Fibroblast of lung (primary cell): ENCODE results near the gene GDPD4. TPM values are rescaled to one million over a fixed set of nuclear protein-coding genes. Genes with fewer than 3 reads are reported as not detected.

Experiments
- DNase-seq, 2 donors: peaks; one replicate each; pipeline versions ENCODE4 v3.0.0 to v3.0.0-alpha.2; 2010; ENCODE audit warnings: low read depth in 2 of 2
- H2AFZ ChIP-seq: 2 replicates; pipeline ENCODE4 v1.5.1; 2012; ENCODE audit warnings: low read length, control low read depth, inconsistent platforms
- H3K27ac ChIP-seq: 2 replicates; pipeline ENCODE4 v1.5.1; 2011; ENCODE audit warnings: low read length, control low read depth; ENCODE audit not compliant: insufficient read depth
- H3K27me3 ChIP-seq: 2 replicates; pipeline ENCODE4 v1.5.1; 2011; ENCODE audit warnings: mild to moderate bottlenecking, low read length; ENCODE audit not compliant: control insufficient read depth, insufficient read depth
- H3K36me3 ChIP-seq: 2 replicates; pipeline ENCODE4 v1.5.1; 2011; ENCODE audit warnings: low read length; ENCODE audit not compliant: control insufficient read depth, insufficient read depth
- H3K4me1 ChIP-seq: 2 replicates; pipeline ENCODE4 v1.5.1; 2011; ENCODE audit warnings: low read length; ENCODE audit not compliant: control insufficient read depth, insufficient read depth; ENCODE audit errors: extremely low read depth
- H3K4me2 ChIP-seq: 2 replicates; pipeline ENCODE4 v1.5.1; 2011; ENCODE audit warnings: low read length, control low read depth; ENCODE audit not compliant: insufficient read depth; ENCODE audit errors: extremely low read depth
- H3K4me3 ChIP-seq, 4 experiments: fragments of 200-600 bp in 1 of 4; sonication (generic) in 1 of 4; replicated peaks in 1 of 4; 2 replicates each; pipeline ENCODE4 v1.5.1; 2011 to 2016; ENCODE audit warnings: low read length in 4 of 4, low read depth in 3 of 4, mild to moderate bottlenecking in 3 of 4, control low read depth in 2 of 4, inconsistent platforms in 1 of 4, mixed read lengths in 1 of 4; ENCODE audit not compliant: insufficient read depth in 1 of 4; ENCODE audit errors: control extremely low read depth in 1 of 4
- H3K79me2 ChIP-seq: 2 replicates; pipeline ENCODE4 v1.5.1; 2012; ENCODE audit warnings: mild to moderate bottlenecking, low read length, inconsistent platforms; ENCODE audit not compliant: control insufficient read depth, insufficient read depth
- H3K9ac ChIP-seq: 2 replicates; pipeline ENCODE4 v1.5.1; 2011; ENCODE audit warnings: mild to moderate bottlenecking, low read length, control low read depth; ENCODE audit not compliant: insufficient read depth
- H3K9me3 ChIP-seq: 2 replicates; pipeline ENCODE4 v1.5.1; 2012; ENCODE audit warnings: low read depth, low read length; ENCODE audit not compliant: control insufficient read depth, insufficient read depth
- H4K20me1 ChIP-seq: 2 replicates; pipeline ENCODE4 v1.5.1; 2011; ENCODE audit warnings: low read length; ENCODE audit not compliant: control insufficient read depth, insufficient read depth; ENCODE audit errors: extremely low read depth
- CTCF ChIP-seq, 2 donors: IDR thresholded peaks in 1 of 2; conservative IDR thresholded peaks in 1 of 2; 1 replicate in 1 of 2; 2 replicates in 1 of 2; pipeline ENCODE4 v1.5.1; 2011 to 2012; ENCODE audit warnings: low read length in 2 of 2, control low read depth in 1 of 2, inconsistent platforms in 1 of 2, low read depth in 1 of 2, mild to moderate bottlenecking in 1 of 2
- EZH2 ChIP-seq: IDR thresholded peaks from 2 replicates; pipeline ENCODE4 v1.5.1; 2012; ENCODE audit warnings: low read length, control low read depth, mild to moderate bottlenecking; ENCODE audit errors: missing control alignments
- polyA plus RNA-seq, 2 donors: library from polyadenylated mRNA; depleted of rRNA in 1 of 2; stranded (reverse) in 1 of 2; unstranded in 1 of 2; fragments of >200 nt; gene quantifications; 2 replicates each; pipeline ENCODE4 v1.2.1, GENCODE V29; 2011 to 2012; ENCODE audit warnings: missing spikeins in 1 of 2
- total RNA-seq: library from RNA; depleted of rRNA; stranded (reverse); fragments of >200 nt; gene quantifications from 2 replicates; pipeline ENCODE4 v1.2.1, GENCODE V29; 2014

The GDPD4 gene
- total and polyA plus RNA-seq, 2 donors (not counting 1 experiment from before 2014, with no cell fraction given), result not detected

GRCh38 chr11:77191429-77191822, 110.1 kb downstream of the GDPD4 start:
- no peak for DNase-seq
- no peaks in the 10 kb centered on the region for H3K27me3 ChIP-seq
- no peaks in the 10 kb centered on the region for H3K79me2 ChIP-seq
- no peaks in the 10 kb centered on the region for H3K9me3 ChIP-seq
- no peaks in the 10 kb centered on the region for H3K36me3 ChIP-seq
- no peak overlapping the region for H3K4me3 ChIP-seq
- H3K27ac ChIP-seq, result no peak overlapping the region
- H3K4me2 ChIP-seq, result no peak overlapping the region
- no peaks in the 10 kb centered on the region for H3K4me1 ChIP-seq
- TF ChIP-seq CTCF (conservative IDR thresholded peaks at IDR 0.05 in 1 of 2, IDR thresholded peaks at IDR 0.05 in 1 of 2; ENCODE audit: low read depth in 1 of 2, low read length in 2 of 2) (no peak), EZH2 (no peak)
- H2AFZ ChIP-seq, result no peak overlapping the region
- no peak overlapping the region for H3K9ac ChIP-seq
- H4K20me1 ChIP-seq, result no peaks in the 10 kb centered on the region

GRCh38 chr11:77190331-77191075, 111.0 kb downstream of the GDPD4 start:
- Histone ChIP-seq H3K27ac (no peak overlapping the region), H3K27me3 (peaks cover 2% of the 10 kb centered on the region), H2AFZ (no peak overlapping the region), H3K36me3 (no peaks in the 10 kb centered on the region), H3K4me1 (no peaks in the 10 kb centered on the region), H3K9ac (no peak overlapping the region), H3K4me3 (no peak overlapping the region), H3K79me2 (no peaks in the 10 kb centered on the region), H3K4me2 (no peak overlapping the region), H4K20me1 (no peaks in the 10 kb centered on the region), H3K9me3 (no peaks in the 10 kb centered on the region)
- TF ChIP-seq CTCF (conservative IDR thresholded peaks at IDR 0.05 in 1 of 2, IDR thresholded peaks at IDR 0.05 in 1 of 2; ENCODE audit: low read depth in 1 of 2, low read length in 2 of 2) (no peak), EZH2 (no peak)
- no peak for DNase-seq

- Histone ChIP-seq H3K4me2 (no peak overlapping the region), H2AFZ (no peak overlapping the region), H3K36me3 (no peaks in the 10 kb centered on the region), H3K9ac (no peak overlapping the region), H3K79me2 (no peaks in the 10 kb centered on the region), H3K9me3 (no peaks in the 10 kb centered on the region), H3K4me3 (no peak overlapping the region), H3K27ac (no peak overlapping the region), H3K27me3 (peaks cover 3% of the 10 kb centered on the region), H3K4me1 (no peaks in the 10 kb centered on the region), H4K20me1 (no peaks in the 10 kb centered on the region)
- no peak for DNase-seq
- TF ChIP-seq CTCF (conservative IDR thresholded peaks at IDR 0.05 in 1 of 2, IDR thresholded peaks at IDR 0.05 in 1 of 2; ENCODE audit: low read depth in 1 of 2, low read length in 2 of 2) (no peak), EZH2 (no peak)
Measured at GRCh38 chr11:77189588-77190210, 111.8 kb downstream of the GDPD4 start.
